Measurements from ENCODE around the gene SLC22A23.

DNA sequence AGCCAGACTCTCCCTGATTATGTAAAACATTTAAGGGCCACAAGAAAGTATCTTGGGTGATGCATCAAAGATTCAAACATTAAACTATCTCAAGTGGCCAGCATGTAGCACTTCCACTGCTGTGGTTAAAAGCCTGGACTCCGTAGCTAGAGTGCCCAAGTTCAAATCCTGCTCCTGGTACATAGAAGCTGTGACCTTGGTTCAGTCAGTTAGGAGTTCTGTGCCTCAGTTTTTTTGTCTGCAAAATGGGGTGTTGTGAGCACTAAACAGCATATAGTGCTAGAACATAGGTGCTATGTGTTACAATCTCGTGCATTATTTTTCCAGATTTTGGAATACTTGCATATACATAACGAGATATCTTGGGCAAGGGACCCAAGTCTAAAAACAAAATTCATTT lies 129.4 kb downstream of the SLC22A23 start:
- no peak for TF ChIP-seq POLR2A (IDR thresholded peaks at IDR 0.05)
- TF ChIP-seq, protein P1, sequence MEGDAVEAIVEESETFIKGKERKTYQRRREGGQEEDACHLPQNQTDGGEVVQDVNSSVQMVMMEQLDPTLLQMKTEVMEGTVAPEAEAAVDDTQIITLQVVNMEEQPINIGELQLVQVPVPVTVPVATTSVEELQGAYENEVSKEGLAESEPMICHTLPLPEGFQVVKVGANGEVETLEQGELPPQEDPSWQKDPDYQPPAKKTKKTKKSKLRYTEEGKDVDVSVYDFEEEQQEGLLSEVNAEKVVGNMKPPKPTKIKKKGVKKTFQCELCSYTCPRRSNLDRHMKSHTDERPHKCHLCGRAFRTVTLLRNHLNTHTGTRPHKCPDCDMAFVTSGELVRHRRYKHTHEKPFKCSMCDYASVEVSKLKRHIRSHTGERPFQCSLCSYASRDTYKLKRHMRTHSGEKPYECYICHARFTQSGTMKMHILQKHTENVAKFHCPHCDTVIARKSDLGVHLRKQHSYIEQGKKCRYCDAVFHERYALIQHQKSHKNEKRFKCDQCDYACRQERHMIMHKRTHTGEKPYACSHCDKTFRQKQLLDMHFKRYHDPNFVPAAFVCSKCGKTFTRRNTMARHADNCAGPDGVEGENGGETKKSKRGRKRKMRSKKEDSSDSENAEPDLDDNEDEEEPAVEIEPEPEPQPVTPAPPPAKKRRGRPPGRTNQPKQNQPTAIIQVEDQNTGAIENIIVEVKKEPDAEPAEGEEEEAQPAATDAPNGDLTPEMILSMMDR (IDR thresholded peaks at IDR 0.05): no peak

Data from gastroesophageal sphincter (tissue), 3 donors.